GM12874 (cell line): ENCODE data around the gene MYO5B.

ENCODE experiments used
- CTCF ChIP-seq: IDR thresholded peaks from 2 replicates; pipeline ENCODE4 v1.5.1; 2011; ENCODE audit warnings: low read depth, mild to moderate bottlenecking, control low read depth, low read length, moderate library complexity; ENCODE audit not compliant: insufficient read depth

MYO5B gene

GRCh38 chr18:50030146-50030545 lies 164.8 kb downstream of the MYO5B start:
- TF ChIP-seq CTCF, result no peak

DNA sequence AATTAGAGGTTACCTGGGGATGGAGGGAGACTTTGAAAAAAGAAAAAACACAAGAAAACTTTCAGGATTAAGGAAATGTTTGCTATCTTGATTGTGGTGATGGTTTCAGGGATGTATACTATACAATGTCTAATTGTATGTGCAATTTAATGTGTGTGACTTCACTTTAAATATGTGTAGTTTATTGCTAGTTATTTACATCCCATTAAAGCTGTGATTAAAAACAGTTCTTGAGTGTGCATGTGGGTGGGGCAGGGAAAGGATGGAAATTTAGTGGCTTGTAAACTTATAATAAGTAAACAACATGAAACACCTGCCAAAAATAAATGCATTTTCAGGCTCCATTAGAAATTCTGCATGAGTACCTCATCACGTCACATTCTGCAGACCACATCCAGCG lies 167.0 kb downstream of the MYO5B start:
- no peak for TF ChIP-seq CTCF

- TF ChIP-seq CTCF, result no peak
These were observed 170.5 kb downstream of the MYO5B start for GRCh38 chr18:50024466-50024865.

DNA sequence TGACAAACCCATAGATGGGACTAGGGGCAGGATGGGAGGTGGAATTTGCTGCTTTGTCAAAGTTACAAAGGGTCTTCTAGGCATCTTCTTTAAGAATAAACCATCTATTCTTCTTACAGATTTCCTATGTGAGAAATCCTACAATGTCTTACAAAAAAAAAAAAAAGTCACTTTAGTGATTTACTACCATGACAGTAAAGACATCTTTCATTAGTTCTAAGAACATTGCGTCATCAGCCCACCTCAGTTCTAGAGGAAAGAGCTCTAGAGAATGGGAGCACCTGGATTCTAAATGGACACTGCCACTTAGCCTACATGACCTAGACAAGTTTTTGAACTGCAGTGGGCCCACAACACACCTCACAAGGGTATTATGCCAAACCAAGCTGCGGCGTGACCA lies 172.0 kb downstream of the MYO5B start:
- TF ChIP-seq CTCF, result no peak

DNA sequence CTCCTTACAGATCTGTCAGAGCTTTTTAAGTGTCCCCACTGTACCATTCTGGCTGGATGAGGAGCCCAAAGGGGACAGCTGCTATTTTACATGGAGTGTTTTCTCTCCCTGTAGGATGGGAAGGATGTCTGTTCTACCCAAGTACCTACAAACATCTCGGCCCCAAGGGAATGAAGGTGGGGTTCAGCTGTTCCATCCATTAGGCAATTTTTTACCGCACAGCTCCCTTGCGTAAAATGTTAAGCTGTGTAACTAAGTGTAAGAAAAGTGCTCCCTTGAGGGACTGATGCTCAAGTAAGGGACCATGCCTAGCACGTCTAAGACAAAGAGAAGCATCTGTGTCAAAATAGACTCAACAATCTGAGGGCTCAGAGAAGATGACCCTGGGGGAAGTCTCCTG lies 180.3 kb downstream of the MYO5B start:
- no peak for TF ChIP-seq CTCF

- no peak for TF ChIP-seq CTCF
These were observed 181.4 kb downstream of the MYO5B start for GRCh38 chr18:50013363-50014138.

- TF ChIP-seq CTCF, result no peak
These were observed 183.0 kb downstream of the MYO5B start for GRCh38 chr18:50011813-50012435.
